ENCODE results near the gene CHST8.
"Not testable (repeated sequence)": the region's sequence is repeated elsewhere in the genome, so short reads cannot be mapped to it uniquely, and the experiment has no call there.

The CHST8 gene

DNA sequence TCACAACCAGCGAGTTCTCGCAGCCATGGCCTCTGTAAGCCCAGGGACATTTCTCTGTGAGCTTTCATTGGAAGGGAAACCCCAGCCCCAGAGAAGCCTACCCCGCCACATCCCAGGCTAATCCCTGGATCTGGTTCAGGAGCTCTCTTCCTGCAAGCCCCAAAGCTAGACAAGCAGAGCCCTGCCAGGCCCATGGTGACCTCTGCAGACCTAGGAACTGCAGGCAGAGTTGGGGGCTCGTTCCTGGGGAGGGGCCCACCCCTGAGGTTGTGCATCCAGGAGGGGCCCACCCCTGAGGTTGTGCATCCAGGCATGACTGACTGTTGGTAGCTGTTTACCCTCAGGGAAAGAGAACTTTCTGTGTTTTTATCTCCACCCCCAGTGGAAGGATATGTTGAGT is 196.7 kb downstream of the CHST8 start:
- no peak for DNase-seq

DNA sequence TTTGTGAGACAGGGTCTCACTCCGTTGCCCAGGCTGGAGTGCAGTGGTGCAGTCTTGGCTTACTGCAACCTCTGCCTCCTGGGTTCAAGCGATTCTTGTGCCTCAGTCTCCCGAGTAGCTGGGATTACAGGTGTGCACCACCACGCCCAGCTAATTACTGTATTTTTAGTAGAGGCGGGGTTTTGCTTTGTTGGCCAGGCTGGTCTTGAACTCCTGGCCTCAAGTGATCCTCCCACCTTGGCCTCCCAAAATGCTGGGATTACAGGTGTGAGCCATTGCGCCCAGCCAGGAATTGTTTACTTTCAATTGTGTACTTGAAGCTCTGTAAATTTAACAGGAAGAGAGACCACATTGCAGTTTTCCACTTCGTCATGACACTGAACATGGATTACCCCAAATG is 197.3 kb downstream of the CHST8 start:
- DNase-seq = not testable (repeated sequence)

DNA sequence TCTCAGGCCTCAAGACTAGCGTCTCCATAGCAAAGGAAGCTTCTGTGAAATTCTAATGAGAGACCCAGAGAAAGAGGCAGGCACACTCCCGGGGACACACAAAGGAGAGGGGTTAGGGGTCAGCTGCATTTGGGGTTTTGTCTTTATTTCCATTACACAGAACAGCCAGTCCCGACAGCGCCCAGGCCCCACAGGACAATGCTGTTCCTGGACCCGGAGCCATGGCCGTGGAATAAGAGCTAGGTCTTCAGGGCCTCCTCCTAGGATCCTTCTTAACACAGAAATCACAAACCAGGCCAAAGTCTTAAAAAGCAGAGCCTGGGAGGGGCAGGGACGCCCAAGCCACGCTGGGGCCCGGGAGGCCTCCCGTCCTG is 197.7 kb downstream of the CHST8 start:
- no peak for DNase-seq

DNA sequence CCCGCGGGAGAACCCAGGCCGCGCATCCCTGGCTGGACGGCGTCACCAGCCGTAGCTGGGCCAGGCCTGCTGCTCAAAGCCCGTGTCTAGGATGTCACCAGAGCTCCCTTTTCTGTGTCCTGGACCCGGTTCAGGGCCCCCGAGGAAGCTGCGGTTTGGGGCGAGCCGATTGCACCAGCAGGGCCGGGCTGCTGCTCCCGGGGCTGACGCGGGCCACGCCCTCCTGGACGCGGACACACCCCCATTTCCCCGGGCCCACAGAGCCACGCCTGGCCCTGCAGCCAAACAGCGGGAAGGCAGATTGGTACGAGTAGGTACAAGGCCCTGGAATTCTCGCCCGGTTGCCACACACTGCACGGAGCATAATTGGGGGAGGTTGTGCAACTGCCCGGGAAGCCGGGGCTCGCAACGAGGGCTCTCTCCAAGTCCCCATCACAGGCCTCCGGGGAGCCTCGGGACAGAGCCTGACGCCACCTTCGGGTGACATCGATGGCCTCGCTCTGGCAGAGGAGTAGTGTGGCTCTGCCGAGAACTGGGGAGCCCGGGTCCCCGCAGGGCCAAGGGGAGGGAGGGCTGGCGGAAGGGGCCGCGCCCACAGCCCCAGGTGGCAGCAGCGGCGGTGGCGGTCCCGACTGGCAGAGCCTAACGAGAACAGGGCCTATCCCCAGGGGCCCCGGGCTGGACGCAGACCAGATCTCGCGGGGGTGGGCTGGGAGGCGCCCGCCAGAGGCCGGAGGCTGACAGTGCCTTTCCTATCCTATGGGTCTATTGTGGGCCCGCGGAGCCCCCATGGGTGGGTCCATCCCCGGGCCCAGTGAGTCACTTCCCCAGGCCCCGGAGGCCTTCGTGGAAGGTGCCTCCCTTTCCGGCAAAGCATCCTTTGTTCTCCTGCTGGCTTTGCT is 198.4 kb downstream of the CHST8 start:
- DNase-seq = peak; percentile 95

DNA sequence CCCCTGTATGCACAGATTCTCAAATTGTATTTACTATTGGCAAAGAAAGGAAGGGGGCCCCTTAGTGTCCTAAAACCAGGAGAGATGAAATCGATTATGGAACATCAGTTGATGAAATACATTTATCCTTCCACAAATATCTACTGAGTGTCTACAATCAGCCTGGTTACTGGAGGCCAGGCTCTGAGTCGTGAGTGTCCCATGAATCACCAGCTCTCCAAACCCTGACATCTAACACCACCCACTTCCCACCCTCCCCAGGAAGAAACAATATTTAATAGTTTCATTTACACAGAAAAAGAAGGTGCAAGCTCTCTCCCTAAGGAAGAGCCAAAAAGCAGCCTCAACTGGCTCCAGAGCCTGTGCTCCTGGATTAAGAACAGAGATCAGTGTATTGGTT is 200.1 kb downstream of the CHST8 start:
- no peak for DNase-seq

All from 8988T (cell line).